Prostate gland (tissue), 2 donors: ENCODE data around the gene STAB2.

Source experiments
- POLR2A ChIP-seq: fragments of 450-650 bp; IDR thresholded peaks from one replicate; pipeline ENCODE4 v1.6.1; 2016; ENCODE audit warnings: antibody characterized with exemption, mild to moderate bottlenecking
- TF ChIP-seq, protein P1 (sequence below), 4 experiments: fragments of 200-600 bp in 2 of 4; fragments of 450-650 bp in 2 of 4; sonication (generic) in 2 of 4; IDR thresholded peaks; 1 replicate in 3 of 4; 2 replicates in 1 of 4; pipeline ENCODE4 v1.5.1; 2016 to 2019; ENCODE audit warnings: antibody characterized with exemption in 4 of 4, mild to moderate bottlenecking in 2 of 4, moderate library complexity in 2 of 4

DNA sequence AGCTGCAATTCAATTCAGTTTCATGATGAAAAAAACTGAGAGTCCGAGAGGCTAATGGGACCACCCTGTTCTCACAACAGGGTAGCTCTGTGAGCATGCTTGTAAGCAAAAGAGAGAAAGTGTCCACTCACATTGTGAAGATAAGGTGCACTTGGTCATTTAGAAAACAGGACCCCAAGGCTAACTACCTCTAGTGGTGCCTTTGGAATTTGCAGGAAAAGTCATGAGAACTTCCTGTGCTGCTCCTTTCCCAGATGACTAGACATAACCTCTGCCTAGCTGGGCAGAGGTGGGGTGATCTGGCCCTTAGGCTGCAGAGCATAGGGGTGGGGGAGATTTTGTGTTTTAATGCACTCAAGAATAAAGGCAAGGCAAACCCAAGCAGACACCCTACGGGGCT, 118.9 kb downstream of the STAB2 start:
- TF ChIP-seq, protein P1, sequence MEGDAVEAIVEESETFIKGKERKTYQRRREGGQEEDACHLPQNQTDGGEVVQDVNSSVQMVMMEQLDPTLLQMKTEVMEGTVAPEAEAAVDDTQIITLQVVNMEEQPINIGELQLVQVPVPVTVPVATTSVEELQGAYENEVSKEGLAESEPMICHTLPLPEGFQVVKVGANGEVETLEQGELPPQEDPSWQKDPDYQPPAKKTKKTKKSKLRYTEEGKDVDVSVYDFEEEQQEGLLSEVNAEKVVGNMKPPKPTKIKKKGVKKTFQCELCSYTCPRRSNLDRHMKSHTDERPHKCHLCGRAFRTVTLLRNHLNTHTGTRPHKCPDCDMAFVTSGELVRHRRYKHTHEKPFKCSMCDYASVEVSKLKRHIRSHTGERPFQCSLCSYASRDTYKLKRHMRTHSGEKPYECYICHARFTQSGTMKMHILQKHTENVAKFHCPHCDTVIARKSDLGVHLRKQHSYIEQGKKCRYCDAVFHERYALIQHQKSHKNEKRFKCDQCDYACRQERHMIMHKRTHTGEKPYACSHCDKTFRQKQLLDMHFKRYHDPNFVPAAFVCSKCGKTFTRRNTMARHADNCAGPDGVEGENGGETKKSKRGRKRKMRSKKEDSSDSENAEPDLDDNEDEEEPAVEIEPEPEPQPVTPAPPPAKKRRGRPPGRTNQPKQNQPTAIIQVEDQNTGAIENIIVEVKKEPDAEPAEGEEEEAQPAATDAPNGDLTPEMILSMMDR (IDR thresholded peaks at IDR 0.05), result no peak
- no peak for TF ChIP-seq POLR2A
